Measurements from ENCODE around the gene PGR.
A peak's percentile ranks its signal among the peaks of the same experiment; 100 is the strongest.

DNA sequence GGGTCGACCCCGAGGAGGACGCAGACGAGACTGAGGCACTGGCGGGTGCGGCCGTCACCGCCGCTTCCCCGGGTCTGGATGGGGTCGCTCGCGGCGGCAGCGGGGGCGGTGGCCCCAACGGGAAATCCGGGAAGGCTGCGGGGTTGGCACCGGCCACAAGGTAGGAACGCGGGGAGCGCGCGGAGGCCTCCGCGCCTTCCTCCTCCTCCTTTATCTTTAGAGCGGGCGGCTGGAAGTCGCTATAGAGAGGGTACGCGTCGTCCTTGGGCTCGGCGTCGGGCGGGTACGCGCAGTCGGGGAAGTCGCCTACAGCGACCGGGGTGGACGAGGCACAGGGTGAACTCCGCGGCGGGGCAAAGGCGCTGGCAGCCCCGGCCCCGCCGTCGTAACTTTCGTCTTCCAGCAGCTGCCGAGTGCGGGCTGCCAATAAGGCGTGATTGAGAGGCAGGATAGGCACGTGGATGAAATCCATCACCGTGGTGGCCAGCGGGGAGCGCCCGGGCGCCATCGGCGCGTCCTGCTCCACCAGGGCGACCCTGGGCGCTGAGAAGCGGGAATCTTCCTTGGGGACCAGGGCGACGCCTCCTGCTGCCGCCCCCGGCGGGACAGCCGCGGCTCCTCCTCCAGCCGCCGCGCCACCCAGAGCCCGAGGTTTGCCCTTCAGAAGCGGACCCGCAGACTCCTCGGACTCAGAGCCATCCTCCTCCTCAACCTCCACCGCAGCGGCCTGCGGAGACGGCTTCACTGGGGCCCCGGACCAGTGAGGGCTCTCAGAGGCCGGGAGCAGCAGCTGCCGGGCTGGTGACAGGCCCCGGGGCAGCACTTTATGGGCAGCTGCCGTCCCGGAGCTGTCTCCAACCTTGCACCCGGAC is 1.7 kb downstream of the PGR start:
- TF ChIP-seq, protein P1, sequence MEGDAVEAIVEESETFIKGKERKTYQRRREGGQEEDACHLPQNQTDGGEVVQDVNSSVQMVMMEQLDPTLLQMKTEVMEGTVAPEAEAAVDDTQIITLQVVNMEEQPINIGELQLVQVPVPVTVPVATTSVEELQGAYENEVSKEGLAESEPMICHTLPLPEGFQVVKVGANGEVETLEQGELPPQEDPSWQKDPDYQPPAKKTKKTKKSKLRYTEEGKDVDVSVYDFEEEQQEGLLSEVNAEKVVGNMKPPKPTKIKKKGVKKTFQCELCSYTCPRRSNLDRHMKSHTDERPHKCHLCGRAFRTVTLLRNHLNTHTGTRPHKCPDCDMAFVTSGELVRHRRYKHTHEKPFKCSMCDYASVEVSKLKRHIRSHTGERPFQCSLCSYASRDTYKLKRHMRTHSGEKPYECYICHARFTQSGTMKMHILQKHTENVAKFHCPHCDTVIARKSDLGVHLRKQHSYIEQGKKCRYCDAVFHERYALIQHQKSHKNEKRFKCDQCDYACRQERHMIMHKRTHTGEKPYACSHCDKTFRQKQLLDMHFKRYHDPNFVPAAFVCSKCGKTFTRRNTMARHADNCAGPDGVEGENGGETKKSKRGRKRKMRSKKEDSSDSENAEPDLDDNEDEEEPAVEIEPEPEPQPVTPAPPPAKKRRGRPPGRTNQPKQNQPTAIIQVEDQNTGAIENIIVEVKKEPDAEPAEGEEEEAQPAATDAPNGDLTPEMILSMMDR (conservative IDR thresholded peaks at IDR 0.05; ENCODE audit: low read depth, low read length), result 0 out of 2 replicates have a peak, but pooled peaks have one; percentile 10
- TF ChIP-seq EZH2 (IDR thresholded peaks at IDR 0.05; ENCODE audit: borderline replicate concordance, low read depth, low read length, poor library complexity, severe bottlenecking), result peak; percentile 63
